SK-N-MC (cell line): ENCODE results near the gene TAGAP.

Experiments used
- EZH2 ChIP-seq: fragments of 200-600 bp; sonication (generic); IDR thresholded peaks from one replicate; pipeline ENCODE4 v1.6.1; 2017; ENCODE audit warnings: antibody characterized with exemption
- POLR2AphosphoS5 ChIP-seq: IDR thresholded peaks from 2 replicates; pipeline ENCODE4 v1.6.1; 2012; ENCODE audit warnings: mild to moderate bottlenecking, low read depth, low read length, borderline replicate concordance

- no peak for TF ChIP-seq POLR2AphosphoS5
- no peak for TF ChIP-seq EZH2
Measured at GRCh38 chr6:159089909-159090308, 45.1 kb upstream of the TAGAP start.
